NOMO-1 treated with dmso at 0.1 percent for 144 hours (cell line): ENCODE data around the gene PTPRN2.
"Not testable (repeated sequence)": the region's sequence is repeated elsewhere in the genome, so short reads cannot be mapped to it uniquely, and the experiment has no call there.

Experiments used
- DNase-seq: peaks from one replicate; lab custom pipeline; 2025; ENCODE audit not compliant: unreplicated experiment; lab: John Stamatoyannopoulos, UW

The PTPRN2 gene

GRCh38 chr7:158160199-158160598 lies 427.4 kb downstream of the PTPRN2 start:
- DNase-seq: no peak

GRCh38 chr7:158157460-158157859 lies 430.2 kb downstream of the PTPRN2 start:
- DNase-seq: no peak

GRCh38 chr7:158151273-158151672 lies 436.4 kb downstream of the PTPRN2 start:
- not testable (repeated sequence) for DNase-seq

- no peak for DNase-seq
Observed at GRCh38 chr7:158150234-158150633, 437.4 kb downstream of the PTPRN2 start.

GRCh38 chr7:158147431-158147830 lies 440.2 kb downstream of the PTPRN2 start:
- DNase-seq: not testable (repeated sequence)

GRCh38 chr7:158145370-158145769 lies 442.3 kb downstream of the PTPRN2 start:
- no peak for DNase-seq

- DNase-seq: no peak
Observed at GRCh38 chr7:158143196-158144120, 444.2 kb downstream of the PTPRN2 start.

GRCh38 chr7:158142657-158143056 lies 445.0 kb downstream of the PTPRN2 start:
- DNase-seq: no peak

- no peak for DNase-seq
Observed at GRCh38 chr7:158141806-158142518, 445.7 kb downstream of the PTPRN2 start.

GRCh38 chr7:158141221-158141582 lies 446.4 kb downstream of the PTPRN2 start:
- no peak for DNase-seq

GRCh38 chr7:158140538-158141220 lies 446.9 kb downstream of the PTPRN2 start:
- no peak for DNase-seq

GRCh38 chr7:158139499-158139898 lies 448.1 kb downstream of the PTPRN2 start:
- DNase-seq: no peak

GRCh38 chr7:158138329-158138597 lies 449.4 kb downstream of the PTPRN2 start:
- DNase-seq: no peak

GRCh38 chr7:158137516-158138328 lies 449.9 kb downstream of the PTPRN2 start:
- no peak for DNase-seq

GRCh38 chr7:158135931-158136330 lies 451.7 kb downstream of the PTPRN2 start:
- DNase-seq: no peak

GRCh38 chr7:158134824-158135223 lies 452.8 kb downstream of the PTPRN2 start:
- no peak for DNase-seq

- DNase-seq: no peak
Observed at GRCh38 chr7:158133515-158134271, 453.9 kb downstream of the PTPRN2 start.

- DNase-seq: no peak
Observed at GRCh38 chr7:158133057-158133456, 454.6 kb downstream of the PTPRN2 start.

GRCh38 chr7:158130023-158130409 lies 457.6 kb downstream of the PTPRN2 start:
- no peak for DNase-seq
